ENCODE measurements around the gene ASB6. TPM values are rescaled to one million over a fixed set of nuclear protein-coding genes. Genes with fewer than 3 reads are reported as not detected.

ASB6 gene
- total and polyA plus RNA-seq, 2 experiments from 2014 or later, result 8.8 to 19.8 TPM

DNA sequence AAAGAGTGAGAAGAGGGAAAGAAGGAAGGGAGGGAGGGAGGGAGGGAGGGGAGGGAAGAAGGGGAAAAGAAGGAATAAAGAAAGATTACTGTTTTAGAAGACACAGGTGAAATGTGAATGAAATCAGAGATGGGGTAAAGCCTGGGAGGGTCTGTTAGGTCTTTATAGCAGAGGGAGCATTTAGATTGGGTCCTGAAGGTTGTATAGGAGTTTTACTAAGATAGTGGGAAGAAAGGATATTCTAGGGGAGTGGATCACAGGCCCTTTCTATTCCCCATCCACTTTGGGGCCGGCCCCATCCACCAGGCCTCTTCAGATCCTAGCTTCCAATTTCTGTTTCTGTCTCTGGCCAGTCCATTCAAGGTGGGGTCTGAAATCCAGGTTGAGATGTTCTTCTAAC is 56.6 kb downstream of the ASB6 start:
- no peak overlapping the region for H3K27ac ChIP-seq (ENCODE audit: low read depth)
- Mint-ChIP-seq H3K27me3 (ENCODE audit: insufficient read depth, low read depth, poor library complexity) (peaks cover 22% of the 10 kb centered on the region), H3K36me3 (ENCODE audit: low read depth) (no peaks in the 10 kb centered on the region), H3K4me3 (no peak overlapping the region), H3K4me1 (peaks cover 31% of the 10 kb centered on the region), H3K9me3 (no peaks in the 10 kb centered on the region), H3K27ac (no peak overlapping the region)
- no peak overlapping the region for H3K4me2 ChIP-seq
- H4K20me1 ChIP-seq (replicated peaks; ENCODE audit: insufficient read depth), result no peaks in the 10 kb centered on the region
- H3F3A ChIP-seq (replicated peaks; ENCODE audit: low read depth), result no peaks in the 10 kb centered on the region
- peaks cover 3% of the 10 kb centered on the region; the same call in 1 of the 2 replicates for H3K4me1 ChIP-seq (ENCODE audit: insufficient read depth)
- no peak overlapping the region for H3K4me3 ChIP-seq
- DNase-seq (ENCODE audit: low spot score) (no peak), ATAC-seq (no peak)
- no peak overlapping the region for H2AFZ ChIP-seq
- no peaks in the 10 kb centered on the region for H3K9me2 ChIP-seq (ENCODE audit: insufficient read depth)
- TF ChIP-seq, protein P1, sequence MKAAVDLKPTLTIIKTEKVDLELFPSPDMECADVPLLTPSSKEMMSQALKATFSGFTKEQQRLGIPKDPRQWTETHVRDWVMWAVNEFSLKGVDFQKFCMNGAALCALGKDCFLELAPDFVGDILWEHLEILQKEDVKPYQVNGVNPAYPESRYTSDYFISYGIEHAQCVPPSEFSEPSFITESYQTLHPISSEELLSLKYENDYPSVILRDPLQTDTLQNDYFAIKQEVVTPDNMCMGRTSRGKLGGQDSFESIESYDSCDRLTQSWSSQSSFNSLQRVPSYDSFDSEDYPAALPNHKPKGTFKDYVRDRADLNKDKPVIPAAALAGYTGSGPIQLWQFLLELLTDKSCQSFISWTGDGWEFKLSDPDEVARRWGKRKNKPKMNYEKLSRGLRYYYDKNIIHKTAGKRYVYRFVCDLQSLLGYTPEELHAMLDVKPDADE (IDR thresholded peaks at IDR 0.05), result no peak
- TF ChIP-seq ZNF114 (CRISPR knock-in tag; IDR thresholded peaks at IDR 0.05) (no peak), EZH2phosphoT487 (IDR thresholded peaks at IDR 0.05; ENCODE audit: unreplicated experiment) (no peak), ZNF331 (CRISPR knock-in tag; IDR thresholded peaks at IDR 0.05; ENCODE audit: low read depth) (no peak), JUNB (IDR thresholded peaks at IDR 0.05; ENCODE audit: unreplicated experiment) (no peak), STAT1 (IDR thresholded peaks at IDR 0.05; ENCODE audit: unreplicated experiment) (no peak), NANOG (IDR thresholded peaks at IDR 0.05; ENCODE audit: borderline replicate concordance) (no peak), CREB1 (CRISPR knock-in tag; IDR thresholded peaks at IDR 0.05; ENCODE audit: low read depth) (no peak), POLR2AphosphoS5 (IDR thresholded peaks at IDR 0.05; ENCODE audit: low read depth) (no peak), EZH2 (IDR thresholded peaks at IDR 0.05; ENCODE audit: low read depth, unreplicated experiment) (no peak)
- TF ChIP-seq, protein P2, sequence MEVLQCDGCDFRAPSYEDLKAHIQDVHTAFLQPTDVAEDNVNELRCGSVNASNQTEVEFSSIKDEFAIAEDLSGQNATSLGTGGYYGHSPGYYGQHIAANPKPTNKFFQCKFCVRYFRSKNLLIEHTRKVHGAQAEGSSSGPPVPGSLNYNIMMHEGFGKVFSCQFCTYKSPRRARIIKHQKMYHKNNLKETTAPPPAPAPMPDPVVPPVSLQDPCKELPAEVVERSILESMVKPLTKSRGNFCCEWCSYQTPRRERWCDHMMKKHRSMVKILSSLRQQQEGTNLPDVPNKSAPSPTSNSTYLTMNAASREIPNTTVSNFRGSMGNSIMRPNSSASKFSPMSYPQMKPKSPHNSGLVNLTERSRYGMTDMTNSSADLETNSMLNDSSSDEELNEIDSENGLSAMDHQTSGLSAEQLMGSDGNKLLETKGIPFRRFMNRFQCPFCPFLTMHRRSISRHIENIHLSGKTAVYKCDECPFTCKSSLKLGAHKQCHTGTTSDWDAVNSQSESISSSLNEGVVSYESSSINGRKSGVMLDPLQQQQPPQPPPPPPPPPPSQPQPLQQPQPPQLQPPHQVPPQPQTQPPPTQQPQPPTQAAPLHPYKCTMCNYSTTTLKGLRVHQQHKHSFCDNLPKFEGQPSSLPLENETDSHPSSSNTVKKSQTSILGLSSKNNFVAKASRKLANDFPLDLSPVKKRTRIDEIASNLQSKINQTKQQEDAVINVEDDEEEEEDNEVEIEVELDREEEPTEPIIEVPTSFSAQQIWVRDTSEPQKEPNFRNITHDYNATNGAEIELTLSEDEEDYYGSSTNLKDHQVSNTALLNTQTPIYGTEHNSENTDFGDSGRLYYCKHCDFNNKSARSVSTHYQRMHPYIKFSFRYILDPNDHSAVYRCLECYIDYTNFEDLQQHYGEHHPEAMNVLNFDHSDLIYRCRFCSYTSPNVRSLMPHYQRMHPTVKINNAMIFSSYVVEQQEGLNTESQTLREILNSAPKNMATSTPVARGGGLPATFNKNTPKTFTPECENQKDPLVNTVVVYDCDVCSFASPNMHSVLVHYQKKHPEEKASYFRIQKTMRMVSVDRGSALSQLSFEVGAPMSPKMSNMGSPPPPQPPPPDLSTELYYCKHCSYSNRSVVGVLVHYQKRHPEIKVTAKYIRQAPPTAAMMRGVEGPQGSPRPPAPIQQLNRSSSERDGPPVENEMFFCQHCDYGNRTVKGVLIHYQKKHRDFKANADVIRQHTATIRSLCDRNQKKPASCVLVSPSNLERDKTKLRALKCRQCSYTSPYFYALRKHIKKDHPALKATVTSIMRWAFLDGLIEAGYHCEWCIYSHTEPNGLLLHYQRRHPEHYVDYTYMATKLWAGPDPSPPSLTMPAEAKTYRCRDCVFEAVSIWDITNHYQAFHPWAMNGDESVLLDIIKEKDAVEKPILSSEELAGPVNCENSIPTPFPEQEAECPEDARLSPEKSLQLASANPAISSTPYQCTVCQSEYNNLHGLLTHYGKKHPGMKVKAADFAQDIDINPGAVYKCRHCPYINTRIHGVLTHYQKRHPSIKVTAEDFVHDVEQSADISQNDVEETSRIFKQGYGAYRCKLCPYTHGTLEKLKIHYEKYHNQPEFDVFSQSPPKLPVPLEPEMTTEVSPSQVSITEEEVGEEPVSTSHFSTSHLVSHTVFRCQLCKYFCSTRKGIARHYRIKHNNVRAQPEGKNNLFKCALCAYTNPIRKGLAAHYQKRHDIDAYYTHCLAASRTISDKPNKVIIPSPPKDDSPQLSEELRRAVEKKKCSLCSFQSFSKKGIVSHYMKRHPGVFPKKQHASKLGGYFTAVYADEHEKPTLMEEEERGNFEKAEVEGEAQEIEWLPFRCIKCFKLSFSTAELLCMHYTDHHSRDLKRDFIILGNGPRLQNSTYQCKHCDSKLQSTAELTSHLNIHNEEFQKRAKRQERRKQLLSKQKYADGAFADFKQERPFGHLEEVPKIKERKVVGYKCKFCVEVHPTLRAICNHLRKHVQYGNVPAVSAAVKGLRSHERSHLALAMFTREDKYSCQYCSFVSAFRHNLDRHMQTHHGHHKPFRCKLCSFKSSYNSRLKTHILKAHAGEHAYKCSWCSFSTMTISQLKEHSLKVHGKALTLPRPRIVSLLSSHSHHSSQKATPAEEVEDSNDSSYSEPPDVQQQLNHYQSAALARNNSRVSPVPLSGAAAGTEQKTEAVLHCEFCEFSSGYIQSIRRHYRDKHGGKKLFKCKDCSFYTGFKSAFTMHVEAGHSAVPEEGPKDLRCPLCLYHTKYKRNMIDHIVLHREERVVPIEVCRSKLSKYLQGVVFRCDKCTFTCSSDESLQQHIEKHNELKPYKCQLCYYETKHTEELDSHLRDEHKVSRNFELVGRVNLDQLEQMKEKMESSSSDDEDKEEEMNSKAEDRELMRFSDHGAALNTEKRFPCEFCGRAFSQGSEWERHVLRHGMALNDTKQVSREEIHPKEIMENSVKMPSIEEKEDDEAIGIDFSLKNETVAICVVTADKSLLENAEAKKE (CRISPR knock-in tag; IDR thresholded peaks at IDR 0.05), result no peak
- TF ChIP-seq, protein P3, sequence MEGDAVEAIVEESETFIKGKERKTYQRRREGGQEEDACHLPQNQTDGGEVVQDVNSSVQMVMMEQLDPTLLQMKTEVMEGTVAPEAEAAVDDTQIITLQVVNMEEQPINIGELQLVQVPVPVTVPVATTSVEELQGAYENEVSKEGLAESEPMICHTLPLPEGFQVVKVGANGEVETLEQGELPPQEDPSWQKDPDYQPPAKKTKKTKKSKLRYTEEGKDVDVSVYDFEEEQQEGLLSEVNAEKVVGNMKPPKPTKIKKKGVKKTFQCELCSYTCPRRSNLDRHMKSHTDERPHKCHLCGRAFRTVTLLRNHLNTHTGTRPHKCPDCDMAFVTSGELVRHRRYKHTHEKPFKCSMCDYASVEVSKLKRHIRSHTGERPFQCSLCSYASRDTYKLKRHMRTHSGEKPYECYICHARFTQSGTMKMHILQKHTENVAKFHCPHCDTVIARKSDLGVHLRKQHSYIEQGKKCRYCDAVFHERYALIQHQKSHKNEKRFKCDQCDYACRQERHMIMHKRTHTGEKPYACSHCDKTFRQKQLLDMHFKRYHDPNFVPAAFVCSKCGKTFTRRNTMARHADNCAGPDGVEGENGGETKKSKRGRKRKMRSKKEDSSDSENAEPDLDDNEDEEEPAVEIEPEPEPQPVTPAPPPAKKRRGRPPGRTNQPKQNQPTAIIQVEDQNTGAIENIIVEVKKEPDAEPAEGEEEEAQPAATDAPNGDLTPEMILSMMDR (conservative IDR thresholded peaks at IDR 0.05; ENCODE audit: low read depth in 2 of 2), result no peak
- TF ChIP-seq, protein P4, sequence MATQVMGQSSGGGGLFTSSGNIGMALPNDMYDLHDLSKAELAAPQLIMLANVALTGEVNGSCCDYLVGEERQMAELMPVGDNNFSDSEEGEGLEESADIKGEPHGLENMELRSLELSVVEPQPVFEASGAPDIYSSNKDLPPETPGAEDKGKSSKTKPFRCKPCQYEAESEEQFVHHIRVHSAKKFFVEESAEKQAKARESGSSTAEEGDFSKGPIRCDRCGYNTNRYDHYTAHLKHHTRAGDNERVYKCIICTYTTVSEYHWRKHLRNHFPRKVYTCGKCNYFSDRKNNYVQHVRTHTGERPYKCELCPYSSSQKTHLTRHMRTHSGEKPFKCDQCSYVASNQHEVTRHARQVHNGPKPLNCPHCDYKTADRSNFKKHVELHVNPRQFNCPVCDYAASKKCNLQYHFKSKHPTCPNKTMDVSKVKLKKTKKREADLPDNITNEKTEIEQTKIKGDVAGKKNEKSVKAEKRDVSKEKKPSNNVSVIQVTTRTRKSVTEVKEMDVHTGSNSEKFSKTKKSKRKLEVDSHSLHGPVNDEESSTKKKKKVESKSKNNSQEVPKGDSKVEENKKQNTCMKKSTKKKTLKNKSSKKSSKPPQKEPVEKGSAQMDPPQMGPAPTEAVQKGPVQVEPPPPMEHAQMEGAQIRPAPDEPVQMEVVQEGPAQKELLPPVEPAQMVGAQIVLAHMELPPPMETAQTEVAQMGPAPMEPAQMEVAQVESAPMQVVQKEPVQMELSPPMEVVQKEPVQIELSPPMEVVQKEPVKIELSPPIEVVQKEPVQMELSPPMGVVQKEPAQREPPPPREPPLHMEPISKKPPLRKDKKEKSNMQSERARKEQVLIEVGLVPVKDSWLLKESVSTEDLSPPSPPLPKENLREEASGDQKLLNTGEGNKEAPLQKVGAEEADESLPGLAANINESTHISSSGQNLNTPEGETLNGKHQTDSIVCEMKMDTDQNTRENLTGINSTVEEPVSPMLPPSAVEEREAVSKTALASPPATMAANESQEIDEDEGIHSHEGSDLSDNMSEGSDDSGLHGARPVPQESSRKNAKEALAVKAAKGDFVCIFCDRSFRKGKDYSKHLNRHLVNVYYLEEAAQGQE (IDR thresholded peaks at IDR 0.05; ENCODE audit: unreplicated experiment), result no peak
- H3K36me3 ChIP-seq (ENCODE audit: insufficient read depth), result no peaks in the 10 kb centered on the region
- H3K79me2 ChIP-seq (replicated peaks; ENCODE audit: insufficient read depth), result no peaks in the 10 kb centered on the region
- peaks cover 7% of the 10 kb centered on the region; the same call in 1 of the 2 replicates for H3K27me3 ChIP-seq (ENCODE audit: insufficient read depth)
